Activated CD8-positive, alpha-beta memory T cell treated with anti-CD3 and anti-CD28 coated beads, Interleukin-2, amount 50 U/mL, for 4 hours (primary cell): ENCODE data around the gene OR8D2.

Experiments
- DNase-seq: peaks from one replicate; pipeline ENCODE4 v3.0.0-alpha.2; 2020

OR8D2 gene

GRCh38 chr11:124320097-124320496 lies at the start of gene OR8D2:
TSS of gene OR8D2 (minus strand) at chr11:124320197. CDS start at chr11:124320197, 0 bp downstream.
- no peak for DNase-seq

GRCh38 chr11:124359566-124359965 lies 39.6 kb upstream of the OR8D2 start:
- DNase-seq, result no peak

- DNase-seq, result no peak
These were observed 26.4 kb upstream of the OR8D2 start for GRCh38 chr11:124346311-124346955.

- no peak for DNase-seq
These were observed 24.3 kb upstream of the OR8D2 start for GRCh38 chr11:124344346-124344745.

GRCh38 chr11:124340142-124340447 lies 20.1 kb upstream of the OR8D2 start:
- DNase-seq, result no peak

- no peak for DNase-seq
These were observed 19.6 kb upstream of the OR8D2 start for GRCh38 chr11:124339396-124340141.

GRCh38 chr11:124331873-124332272 lies 11.9 kb upstream of the OR8D2 start:
- DNase-seq, result no peak

- no peak for DNase-seq
These were observed 9.9 kb upstream of the OR8D2 start for GRCh38 chr11:124329787-124330478.

- no peak for DNase-seq
These were observed 7.8 kb upstream of the OR8D2 start for GRCh38 chr11:124327775-124328174.

- no peak for DNase-seq
These were observed 2.4 kb upstream of the OR8D2 start for GRCh38 chr11:124322356-124322755.

- DNase-seq, result no peak
These were observed 4.9 kb downstream of the OR8D2 start for GRCh38 chr11:124315052-124315451.

- DNase-seq, result no peak
These were observed 6.1 kb downstream of the OR8D2 start, which contains the start of gene OR8D1 for GRCh38 chr11:124313849-124314248. TSS of gene OR8D1 (minus strand) at chr11:124313949. CDS start at chr11:124310766, 3,183 bp downstream.

- no peak for DNase-seq
These were observed 6.9 kb downstream of the OR8D2 start for GRCh38 chr11:124313131-124313530.

- DNase-seq, result no peak
These were observed 8.3 kb downstream of the OR8D2 start for GRCh38 chr11:124311670-124312069.

- no peak for DNase-seq
These were observed 8.7 kb downstream of the OR8D2 start for GRCh38 chr11:124311269-124311668.

GRCh38 chr11:124310721-124311120 lies 9.3 kb downstream of the OR8D2 start:
- DNase-seq, result no peak

GRCh38 chr11:124307093-124307492 lies 12.9 kb downstream of the OR8D2 start:
- DNase-seq, result no peak

- no peak for DNase-seq
These were observed 17.5 kb downstream of the OR8D2 start for GRCh38 chr11:124302347-124303125.

- no peak for DNase-seq
These were observed 18.4 kb downstream of the OR8D2 start for GRCh38 chr11:124301548-124301947.

GRCh38 chr11:124297921-124298320 lies 22.1 kb downstream of the OR8D2 start:
- no peak for DNase-seq

- DNase-seq, result no peak
These were observed 24.0 kb downstream of the OR8D2 start for GRCh38 chr11:124296016-124296415.

- no peak for DNase-seq
These were observed 25.3 kb downstream of the OR8D2 start for GRCh38 chr11:124294687-124295086.
